Coronary artery (tissue), 2 donors: ENCODE results near the gene CROCC2.

Source experiments
- DNase-seq: peaks from one replicate; pipeline ENCODE4 v3.0.0-alpha.2; 2017; ENCODE audit warnings: low spot score
- H3K27ac ChIP-seq, 2 donors: fragments of 200-600 bp; sonication (generic); one replicate each; pipeline ENCODE4 v1.5.1; 2016 to 2019
- H3K4me3 ChIP-seq: fragments of 200-600 bp; sonication (generic); 2 replicates; pipeline ENCODE4 v1.5.1; 2016; ENCODE audit warnings: mild to moderate bottlenecking, moderate library complexity
- CTCF ChIP-seq: fragments of 200-600 bp; sonication (generic); IDR thresholded peaks from one replicate; pipeline ENCODE4 v1.5.1; 2019; ENCODE audit warnings: antibody characterized with exemption

CROCC2 gene

GRCh38 chr2:240884745-240885144 is 21.4 kb upstream of the CROCC2 start:
- no peak for DNase-seq
- TF ChIP-seq CTCF: no peak
- H3K4me3 ChIP-seq: no peak overlapping the region
- H3K27ac ChIP-seq: no peak overlapping the region

GRCh38 chr2:240885566-240885965 is 20.6 kb upstream of the CROCC2 start:
- no peak for TF ChIP-seq CTCF
- H3K27ac ChIP-seq: no peak overlapping the region
- no peak overlapping the region for H3K4me3 ChIP-seq
- no peak for DNase-seq

- DNase-seq: no peak
- H3K4me3 ChIP-seq: no peak overlapping the region
- H3K27ac ChIP-seq: no peak overlapping the region
- TF ChIP-seq CTCF: no peak
Measured at GRCh38 chr2:240886023-240886565, 20.0 kb upstream of the CROCC2 start.

- TF ChIP-seq CTCF: no peak
- DNase-seq: no peak
- Histone ChIP-seq H3K27ac (no peak overlapping the region), H3K4me3 (no peak overlapping the region)
Measured at GRCh38 chr2:240886678-240887609, 19.2 kb upstream of the CROCC2 start.

- Histone ChIP-seq H3K4me3 (no peak overlapping the region), H3K27ac (no peak overlapping the region)
- no peak for TF ChIP-seq CTCF
- no peak for DNase-seq
Measured at GRCh38 chr2:240887631-240888030, 18.5 kb upstream of the CROCC2 start.

- H3K27ac ChIP-seq: no peak overlapping the region
- no peak for DNase-seq
Measured at GRCh38 chr2:240888130-240888889, 17.8 kb upstream of the CROCC2 start.

More at GRCh38 chr2:240888130-240888889, 17.8 kb upstream of the CROCC2 start:
- H3K4me3 ChIP-seq: no peak overlapping the region
- TF ChIP-seq CTCF: no peak
